Left lung (tissue), 10 donors: Measurements from ENCODE around the gene PCNT. TPM values are rescaled to one million over a fixed set of nuclear protein-coding genes. Genes with fewer than 3 reads are reported as not detected.

Experiments
- ATAC-seq: fragments of 200-7000 bp; cut with Tn5 transposase; one replicate; pipeline ENCODE4 v1.9.1; 2020; ENCODE audit warnings: moderate library complexity
- DNase-seq, 4 donors: peaks; one replicate each; pipeline ENCODE4 v3.0.0-alpha.2; 2013 to 2020
- H3K27ac ChIP-seq, 2 donors: fragments of 200-600 bp; sonication (generic) in 1 of 2; one replicate each; pipeline versions ENCODE4 v1.5.0 to v1.8.0; 2020 to 2021
- H3K27me3 ChIP-seq, 2 donors: fragments of 200-600 bp; sonication (generic) in 1 of 2; one replicate each; pipeline versions ENCODE4 v1.5.0 to v1.8.0; 2020 to 2021
- H3K36me3 ChIP-seq, 2 donors: fragments of 200-600 bp; sonication (generic) in 1 of 2; one replicate each; pipeline versions ENCODE4 v1.5.0 to v1.8.0; 2020 to 2021
- H3K4me1 ChIP-seq, 2 donors: fragments of 200-600 bp; one replicate each; pipeline ENCODE4 v1.8.0; 2021
- H3K4me3 ChIP-seq, 2 donors: fragments of 200-600 bp; sonication (generic) in 1 of 2; one replicate each; pipeline versions ENCODE4 v1.5.0 to v1.8.0; 2020 to 2021; ENCODE audit warnings: mild to moderate bottlenecking in 1 of 2
- H3K9me3 ChIP-seq, 2 donors: fragments of 200-600 bp; sonication (generic) in 1 of 2; one replicate each; pipeline versions ENCODE4 v1.5.0 to v1.8.0; 2020 to 2021
- intact Hi-C, 2 donors: fragments of 100-400 bp; cut with DNase I; formaldehyde crosslinking; loops; one replicate each; pipeline versions ENCODE4 v1.11.2 to v1.14.2; 2022
- polyA plus RNA-seq, 6 donors: library from polyadenylated mRNA; unstranded; fragments of 120-200 nt; gene quantifications; one replicate each; pipeline ENCODE4 v1.2.1, GENCODE V29; 2013; ENCODE audit not compliant: insufficient read length in 6 of 6
- total RNA-seq, 2 donors: library from RNA; stranded (reverse); fragmentation: NEBNext Ultra II Directional; extraction: Animal tissue kit (Norgen Biotek cat#: 25700); gene quantifications; one replicate each; pipeline ENCODE4 v1.2.1, GENCODE V29; 2021
- TF ChIP-seq, protein P1 (sequence below), 2 donors: fragments of 200-600 bp; sonication (generic) in 1 of 2; IDR thresholded peaks; one replicate each; pipeline versions ENCODE4 v1.5.0 to v1.8.0; 2021; ENCODE audit warnings: antibody characterized with exemption in 2 of 2
- donor health status: DM: no; HTN: yes; CAD: no.
- donor health status: DM: no; HTN: no; CAD: no.

Gene PCNT
- total and polyA plus RNA-seq, 8 donors: 25.7 to 35.4 (median 32.4) TPM

DNA sequence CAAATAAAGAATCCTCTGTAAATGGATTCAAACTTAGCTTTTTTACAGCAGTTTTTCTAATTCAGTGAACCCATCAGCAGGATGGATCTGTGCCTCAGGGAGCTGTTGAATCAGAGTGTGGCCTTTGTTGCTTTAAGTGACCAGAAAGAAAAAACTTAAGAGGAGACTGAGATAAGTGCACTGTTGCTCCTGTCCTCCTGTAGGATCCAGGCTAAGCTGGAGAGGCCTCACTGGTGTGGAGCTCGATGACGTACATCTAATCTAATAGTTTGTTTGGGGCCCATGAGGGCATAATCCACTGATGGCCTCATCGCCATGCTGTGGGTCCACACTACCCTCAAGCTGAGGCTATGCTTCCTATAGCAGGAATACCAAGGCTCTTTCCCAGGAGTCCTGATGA lies 145.3 kb downstream of the PCNT start:
- ATAC-seq: no peak
- TF ChIP-seq, protein P1, sequence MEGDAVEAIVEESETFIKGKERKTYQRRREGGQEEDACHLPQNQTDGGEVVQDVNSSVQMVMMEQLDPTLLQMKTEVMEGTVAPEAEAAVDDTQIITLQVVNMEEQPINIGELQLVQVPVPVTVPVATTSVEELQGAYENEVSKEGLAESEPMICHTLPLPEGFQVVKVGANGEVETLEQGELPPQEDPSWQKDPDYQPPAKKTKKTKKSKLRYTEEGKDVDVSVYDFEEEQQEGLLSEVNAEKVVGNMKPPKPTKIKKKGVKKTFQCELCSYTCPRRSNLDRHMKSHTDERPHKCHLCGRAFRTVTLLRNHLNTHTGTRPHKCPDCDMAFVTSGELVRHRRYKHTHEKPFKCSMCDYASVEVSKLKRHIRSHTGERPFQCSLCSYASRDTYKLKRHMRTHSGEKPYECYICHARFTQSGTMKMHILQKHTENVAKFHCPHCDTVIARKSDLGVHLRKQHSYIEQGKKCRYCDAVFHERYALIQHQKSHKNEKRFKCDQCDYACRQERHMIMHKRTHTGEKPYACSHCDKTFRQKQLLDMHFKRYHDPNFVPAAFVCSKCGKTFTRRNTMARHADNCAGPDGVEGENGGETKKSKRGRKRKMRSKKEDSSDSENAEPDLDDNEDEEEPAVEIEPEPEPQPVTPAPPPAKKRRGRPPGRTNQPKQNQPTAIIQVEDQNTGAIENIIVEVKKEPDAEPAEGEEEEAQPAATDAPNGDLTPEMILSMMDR (IDR thresholded peaks at IDR 0.05): no peak
- no peaks in the 10 kb centered on the region for H3K27me3 ChIP-seq
- H3K27ac ChIP-seq: no peak overlapping the region
- no peak for DNase-seq
- no peak overlapping the region for H3K4me3 ChIP-seq
- H3K9me3 ChIP-seq: no peaks in the 10 kb centered on the region
- H3K4me1 ChIP-seq: peaks cover 0 to 31% of the 10 kb centered on the region in 2 donors
- peaks cover 0 to 5% of the 10 kb centered on the region in 2 donors for H3K36me3 ChIP-seq
- intact Hi-C loops: no loop called here

DNA sequence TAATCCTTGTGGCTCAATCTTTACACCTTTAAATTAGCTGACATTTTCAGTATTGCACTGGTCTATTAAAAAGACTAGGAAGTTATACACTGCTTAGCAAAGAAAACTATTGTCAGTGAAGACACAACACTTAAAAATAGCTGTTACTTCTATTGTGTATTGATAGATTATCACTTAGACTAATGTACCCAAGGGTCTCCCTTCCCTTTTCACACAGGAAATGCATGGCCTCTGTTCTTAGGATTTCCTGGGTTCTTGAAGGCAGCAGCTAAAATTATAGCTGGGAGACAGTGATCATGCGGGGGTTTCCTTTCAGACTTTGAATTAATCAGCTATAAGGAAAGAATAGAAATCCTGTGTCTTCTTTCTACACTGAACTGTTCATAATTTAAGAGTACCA lies 147.6 kb downstream of the PCNT start:
- peak overlapping the region in 1 of 2 donors; percentile 62 for H3K27ac ChIP-seq
- intact Hi-C loops: no loop called here
- H3K4me3 ChIP-seq: no peak overlapping the region
- ATAC-seq: no peak
- DNase-seq: no peak
- H3K36me3 ChIP-seq: peaks cover 0 to 5% of the 10 kb centered on the region in 2 donors
- H3K4me1 ChIP-seq: peaks cover 0 to 25% of the 10 kb centered on the region in 2 donors
- H3K9me3 ChIP-seq: no peaks in the 10 kb centered on the region
- TF ChIP-seq, protein P1 (IDR thresholded peaks at IDR 0.05): no peak
- no peaks in the 10 kb centered on the region for H3K27me3 ChIP-seq

DNA sequence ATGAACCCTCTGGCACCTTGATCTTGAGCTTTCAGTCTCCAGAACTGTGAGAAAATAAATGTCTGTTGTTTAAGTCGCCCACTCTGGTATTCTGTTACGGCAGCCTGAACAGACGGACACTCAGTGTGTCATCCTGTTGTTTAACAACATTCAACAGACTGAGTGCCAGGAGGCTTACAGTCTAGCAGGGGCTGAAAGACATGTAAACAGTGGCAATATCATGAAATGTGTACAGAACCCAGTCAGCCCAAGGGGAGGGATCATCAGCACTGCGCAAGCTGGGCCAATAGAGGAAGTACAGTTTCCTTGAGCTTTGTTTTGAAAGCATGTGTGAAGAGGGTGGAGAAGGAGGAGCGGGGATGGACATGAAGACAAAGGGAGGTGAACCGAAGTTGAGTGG lies 148.3 kb downstream of the PCNT start:
- intact Hi-C loops: no loop called here
- ATAC-seq: peak; percentile 69
- H3K27ac ChIP-seq: peak overlapping the region in 1 of 2 donors; percentile 62

DNA sequence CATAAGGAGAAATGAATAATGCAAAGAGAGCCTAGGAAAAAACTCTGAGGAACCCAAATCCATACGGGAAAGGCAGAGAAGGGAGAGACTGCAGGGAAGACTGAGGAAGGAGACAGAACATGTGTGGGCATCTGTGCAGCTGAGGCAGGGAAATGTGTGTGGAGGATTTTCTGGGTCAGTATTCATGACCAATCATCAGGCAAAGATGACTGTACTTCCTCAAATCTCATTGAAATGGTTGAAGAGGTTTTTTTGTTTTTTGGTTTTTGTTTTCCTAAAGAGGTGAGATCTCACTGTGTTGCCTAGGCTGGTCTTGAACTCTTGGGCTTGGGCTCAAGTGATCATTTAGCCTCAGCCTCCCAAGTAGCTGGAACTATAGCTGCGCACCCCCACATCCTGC lies 150.4 kb downstream of the PCNT start:
- peaks cover 0 to 3% of the 10 kb centered on the region in 2 donors for H3K36me3 ChIP-seq
- TF ChIP-seq, protein P1 (IDR thresholded peaks at IDR 0.05): no peak
- H3K4me1 ChIP-seq: peaks cover 0 to 25% of the 10 kb centered on the region in 2 donors
- ATAC-seq: no peak
- intact Hi-C loops: no loop called here
- no peaks in the 10 kb centered on the region for H3K9me3 ChIP-seq
- DNase-seq: no peak
- H3K27me3 ChIP-seq: no peaks in the 10 kb centered on the region
- H3K4me3 ChIP-seq: no peak overlapping the region
- no peak overlapping the region for H3K27ac ChIP-seq

More for the DNA sequence above, 148.3 kb downstream of the PCNT start:
- peaks cover 0 to 5% of the 10 kb centered on the region in 2 donors for H3K36me3 ChIP-seq
- no peaks in the 10 kb centered on the region for H3K9me3 ChIP-seq
- H3K4me1 ChIP-seq: peaks cover 0 to 25% of the 10 kb centered on the region in 2 donors
- TF ChIP-seq, protein P1 (IDR thresholded peaks at IDR 0.05): no peak
- DNase-seq: no peak
- no peak overlapping the region for H3K4me3 ChIP-seq
- H3K27me3 ChIP-seq: no peaks in the 10 kb centered on the region

DNA sequence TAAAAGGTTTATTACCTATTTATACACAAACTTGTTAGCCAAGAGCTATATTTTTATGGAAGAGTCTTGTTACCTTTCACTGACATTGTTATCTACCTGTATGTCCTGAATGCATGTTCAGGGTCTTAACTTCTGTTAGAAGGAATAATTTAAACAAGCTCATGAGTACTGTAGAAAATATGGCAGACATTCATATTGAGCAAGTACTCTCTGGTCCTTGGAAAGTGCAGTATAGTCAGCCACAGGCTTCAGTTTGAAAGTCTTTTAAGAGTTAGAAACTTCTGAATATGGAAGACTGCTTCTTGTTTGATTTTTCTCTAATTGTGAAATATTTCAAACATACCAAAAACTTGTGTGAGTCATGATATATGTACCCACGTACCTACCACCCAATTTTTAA lies 151.3 kb downstream of the PCNT start:
- no peaks in the 10 kb centered on the region for H3K9me3 ChIP-seq
- DNase-seq: no peak
- H3K4me1 ChIP-seq: peaks cover 0 to 25% of the 10 kb centered on the region in 2 donors
- H3K36me3 ChIP-seq: no peaks in the 10 kb centered on the region
- H3K4me3 ChIP-seq: no peak overlapping the region
- H3K27ac ChIP-seq: no peak overlapping the region
- intact Hi-C loops: no loop called here
- no peaks in the 10 kb centered on the region for H3K27me3 ChIP-seq
- TF ChIP-seq, protein P1 (IDR thresholded peaks at IDR 0.05): no peak
- ATAC-seq: no peak
